ENCODE data around the gene SLC25A21. TPM values are rescaled to one million over a fixed set of nuclear protein-coding genes. Genes with fewer than 3 reads are reported as not detected.

SLC25A21 gene
- total RNA-seq, 2 donors from 2014 or later = 1.2 TPM; not detected in 1

GRCh38 chr14:36949371-36949770, 223.0 kb downstream of the SLC25A21 start:
- Histone ChIP-seq H3K36me3 (no peaks in the 10 kb centered on the region), H3K27me3 (replicated peaks; ENCODE audit: insufficient read depth) (no peaks in the 10 kb centered on the region), H3K9me3 (no peaks in the 10 kb centered on the region), H3K27ac (no peak overlapping the region), H3K4me1 (ENCODE audit: control insufficient read depth in 1 of 2, low read depth in 2 of 2) (no peaks in the 10 kb centered on the region), H3K4me3 (no peak overlapping the region)
- DNase-seq (ENCODE audit: low spot score) (no peak), ATAC-seq (ENCODE audit: insufficient number of reproducible peaks, low FRiP score, low read depth) (no peak)
- TF ChIP-seq CTCF (IDR thresholded peaks at IDR 0.05) = no peak

- Histone ChIP-seq H3K4me1 (ENCODE audit: control insufficient read depth in 1 of 2, low read depth in 2 of 2) (no peaks in the 10 kb centered on the region), H3K27ac (no peak overlapping the region), H3K27me3 (replicated peaks; ENCODE audit: insufficient read depth) (no peaks in the 10 kb centered on the region), H3K4me3 (no peak overlapping the region), H3K9me3 (no peaks in the 10 kb centered on the region), H3K36me3 (no peaks in the 10 kb centered on the region)
- ATAC-seq (ENCODE audit: insufficient number of reproducible peaks, low FRiP score, low read depth) = no peak
- DNase-seq (ENCODE audit: low spot score) = no peak
- no peak for TF ChIP-seq CTCF (IDR thresholded peaks at IDR 0.05)
Measured at GRCh38 chr14:36948157-36948859, 224.1 kb downstream of the SLC25A21 start.

DNA sequence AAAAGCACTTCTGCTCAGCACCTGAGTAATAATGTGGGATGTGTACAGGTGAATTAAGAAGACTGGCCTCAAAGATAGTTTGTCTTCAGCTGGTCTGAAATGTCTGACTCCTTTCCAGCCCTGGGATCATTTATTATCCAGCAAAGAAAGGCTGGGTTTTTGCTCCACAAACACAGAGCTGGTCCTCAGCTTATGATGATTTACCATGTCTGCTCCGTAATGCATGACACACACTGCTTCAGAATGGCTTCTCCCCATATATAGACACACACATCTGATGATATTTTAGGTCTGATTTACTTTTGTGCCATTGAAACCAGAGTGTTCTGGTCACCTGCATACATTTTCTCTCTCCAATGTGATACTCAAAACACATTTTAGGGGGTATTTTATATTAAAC, 225.0 kb downstream of the SLC25A21 start:
- TF ChIP-seq CTCF (IDR thresholded peaks at IDR 0.05) = no peak
- no peak for DNase-seq (ENCODE audit: low spot score)
- Histone ChIP-seq H3K4me3 (no peak overlapping the region), H3K36me3 (no peaks in the 10 kb centered on the region), H3K9me3 (no peaks in the 10 kb centered on the region), H3K4me1 (ENCODE audit: control insufficient read depth in 1 of 2, low read depth in 2 of 2) (no peaks in the 10 kb centered on the region), H3K27ac (no peak overlapping the region), H3K27me3 (replicated peaks; ENCODE audit: insufficient read depth) (no peaks in the 10 kb centered on the region)
- ATAC-seq (ENCODE audit: insufficient number of reproducible peaks, low FRiP score, low read depth) = no peak

GRCh38 chr14:36946872-36947271, 225.5 kb downstream of the SLC25A21 start:
- ATAC-seq (ENCODE audit: insufficient number of reproducible peaks, low FRiP score, low read depth) = no peak
- Histone ChIP-seq H3K4me1 (ENCODE audit: control insufficient read depth in 1 of 2, low read depth in 2 of 2) (no peaks in the 10 kb centered on the region), H3K27ac (no peak overlapping the region), H3K27me3 (replicated peaks; ENCODE audit: insufficient read depth) (no peaks in the 10 kb centered on the region), H3K36me3 (no peaks in the 10 kb centered on the region), H3K4me3 (no peak overlapping the region), H3K9me3 (no peaks in the 10 kb centered on the region)
- TF ChIP-seq CTCF (IDR thresholded peaks at IDR 0.05) = no peak
- no peak for DNase-seq (ENCODE audit: low spot score)

DNA sequence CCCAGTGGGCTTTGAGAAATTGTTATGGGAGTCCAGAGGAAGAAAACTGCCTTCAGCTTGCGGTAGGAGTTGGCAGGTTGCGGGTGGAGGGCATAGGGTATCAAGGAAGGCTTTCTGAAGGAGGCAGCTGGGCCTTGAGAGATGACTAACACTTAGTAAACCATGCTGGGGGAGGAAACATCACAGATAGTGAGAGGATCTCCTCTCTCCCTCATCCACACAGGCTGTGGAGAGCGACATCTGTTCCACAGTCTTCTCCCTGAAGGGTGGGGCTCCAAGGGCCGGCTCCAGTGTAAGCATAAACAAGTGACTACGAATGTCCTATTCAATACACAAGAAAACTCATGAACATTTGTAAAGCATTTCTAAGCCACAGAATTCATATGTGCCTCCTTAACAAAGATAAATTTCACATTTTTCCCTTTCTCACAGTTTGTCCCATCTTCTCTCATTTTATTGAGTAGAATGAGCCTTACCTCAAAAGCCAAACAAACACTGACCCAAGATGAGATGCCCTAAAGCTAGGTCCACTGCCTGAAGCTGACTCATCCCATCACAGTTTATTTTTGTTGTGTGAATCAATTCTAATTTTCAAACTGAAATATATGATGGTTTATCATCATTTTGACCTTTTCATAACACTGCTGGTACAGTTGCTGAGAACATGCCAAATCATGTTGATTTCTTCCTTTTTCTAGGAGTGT, 227.9 kb downstream of the SLC25A21 start:
- no peak for ATAC-seq (ENCODE audit: insufficient number of reproducible peaks, low FRiP score, low read depth)
- H3K4me3 ChIP-seq = no peak overlapping the region

More for the DNA sequence above, 227.9 kb downstream of the SLC25A21 start:
- Histone ChIP-seq H3K9me3 (no peaks in the 10 kb centered on the region), H3K27me3 (replicated peaks; ENCODE audit: insufficient read depth) (no peaks in the 10 kb centered on the region), H3K4me1 (ENCODE audit: control insufficient read depth in 1 of 2, low read depth in 2 of 2) (no peaks in the 10 kb centered on the region), H3K27ac (no peak overlapping the region), H3K36me3 (no peaks in the 10 kb centered on the region)
- no peak for DNase-seq (ENCODE audit: low spot score)
- no peak for TF ChIP-seq CTCF (IDR thresholded peaks at IDR 0.05)

Measured in thoracic aorta (tissue), 2 donors.